Endothelial cell of umbilical vein (primary cell): Measurements from ENCODE around the gene SORCS3. TPM values are rescaled to one million over a fixed set of nuclear protein-coding genes. Genes with fewer than 3 reads are reported as not detected.

Source experiments
- BruUV-seq: library from RNA; stranded (reverse); fragments of 400-500 nt; replicated peaks from 2 replicates; lab custom pipeline; 2021; lab: Mats Ljungman, UMichigan
- CTCF ChIA-PET: fragments of 300-600, 350-600 bp; sonication (Branson Sonifier 250); formaldehyde crosslinking; loops from one replicate; lab custom pipeline; 2021; ENCODE audit warnings: antibody characterized with exemption, inconsistent platforms; lab: Charles Lee
- POLR2A ChIA-PET: fragments of 300-600, 350-600 bp; sonication (Branson Sonifier 250); formaldehyde crosslinking; loops from one replicate; lab custom pipeline; 2021; ENCODE audit warnings: antibody characterized with exemption, inconsistent platforms; lab: Charles Lee
- DNase-seq: peaks from one replicate; pipeline ENCODE4 v3.0.0-alpha.2; 2011; ENCODE audit warnings: low read depth, low spot score
- FAIRE-seq: peaks from 2 replicates; lab custom pipeline; 2011; peaks lifted over from hg19 to GRCh38; lab: Jason Lieb, UNC
- H2AFZ ChIP-seq: 2 replicates; pipeline ENCODE4 v1.6.0; 2012; ENCODE audit warnings: low read depth, low read length, control low read depth, inconsistent platforms
- H3K27ac ChIP-seq: 2 replicates; pipeline ENCODE4 v1.5.1; 2011; ENCODE audit warnings: low read depth, mild to moderate bottlenecking, control low read depth, low read length, moderate library complexity; ENCODE audit not compliant: insufficient read depth
- H3K27me3 ChIP-seq, 2 experiments: 2 replicates each; pipeline versions ENCODE4 v1.6.0 to v1.6.1; 2011; ENCODE audit warnings: low read length in 2 of 2, mixed read lengths in 1 of 2; ENCODE audit not compliant: control insufficient read depth in 2 of 2, insufficient read depth in 2 of 2
- H3K36me3 ChIP-seq, 2 experiments: 2 replicates in 1 of 2; 3 replicates in 1 of 2; pipeline ENCODE4 v1.5.1; 2011; ENCODE audit warnings: low read length in 2 of 2, mild to moderate bottlenecking in 1 of 2, moderate library complexity in 1 of 2; ENCODE audit not compliant: control insufficient read depth in 2 of 2, insufficient read depth in 2 of 2; ENCODE audit errors: extremely low read depth in 1 of 2
- H3K4me1 ChIP-seq: 3 replicates; pipeline ENCODE4 v1.5.1; 2011; ENCODE audit warnings: mild to moderate bottlenecking, low read length; ENCODE audit not compliant: control insufficient read depth, insufficient read depth; ENCODE audit errors: extremely low read depth
- H3K4me2 ChIP-seq: 2 replicates; pipeline ENCODE4 v1.6.1; 2011; ENCODE audit warnings: low read length, control low read depth, mixed read lengths; ENCODE audit not compliant: insufficient read depth
- H3K4me3 ChIP-seq, 3 experiments: fragments of 200-600 bp in 1 of 3; sonication (generic), shearing (Covaris generic) in 1 of 3; replicated peaks in 1 of 3; 2 replicates each; pipeline ENCODE4 v1.5.1; 2011 to 2016; ENCODE audit warnings: control low read depth in 3 of 3, low read length in 3 of 3, mild to moderate bottlenecking in 2 of 3, inconsistent platforms in 1 of 3, low read depth in 1 of 3, moderate library complexity in 1 of 3; ENCODE audit not compliant: insufficient read depth in 1 of 3
- H3K79me2 ChIP-seq: 2 replicates; pipeline ENCODE4 v1.6.0; 2012; ENCODE audit warnings: low read length, inconsistent platforms; ENCODE audit not compliant: control insufficient read depth, insufficient read depth
- H3K9ac ChIP-seq: replicated peaks from 2 replicates; pipeline ENCODE3; 2011; ENCODE audit warnings: low read length, control low read depth; ENCODE audit not compliant: insufficient read depth; ENCODE audit errors: extremely low read depth
- H3K9me1 ChIP-seq: replicated peaks from 3 replicates; pipeline ENCODE4 v1.6.0; 2011; ENCODE audit warnings: mild to moderate bottlenecking, low read length; ENCODE audit not compliant: control insufficient read depth, insufficient read depth; ENCODE audit errors: extremely low read depth
- H3K9me3 ChIP-seq: replicated peaks from 2 replicates; pipeline ENCODE4 v1.5.1; 2012; ENCODE audit warnings: low read length, inconsistent platforms; ENCODE audit not compliant: control insufficient read depth, insufficient read depth
- H4K20me1 ChIP-seq: replicated peaks from 2 replicates; pipeline ENCODE3; 2011; ENCODE audit warnings: mild to moderate bottlenecking, low read length; ENCODE audit not compliant: control insufficient read depth, insufficient read depth; ENCODE audit errors: extremely low read depth
- CTCF ChIP-seq, 2 donors: IDR thresholded peaks; 1 replicate in 1 of 2; 2 replicates in 1 of 2; pipeline ENCODE4 v1.5.1; 2011; ENCODE audit warnings: low read length in 2 of 2, mild to moderate bottlenecking in 2 of 2, moderate library complexity in 2 of 2, control low read depth in 1 of 2, inconsistent platforms in 1 of 2, low read depth in 1 of 2; ENCODE audit not compliant: insufficient read depth in 1 of 2; ENCODE audit errors: extremely low read depth in 1 of 2
- EZH2 ChIP-seq: IDR thresholded peaks from 2 replicates; pipeline ENCODE4 v1.6.1; 2012; ENCODE audit warnings: borderline replicate concordance, low read depth, mild to moderate bottlenecking, moderate library complexity, low read length, inconsistent platforms; ENCODE audit not compliant: severe bottlenecking
- FOS ChIP-seq: IDR thresholded peaks from 2 replicates; pipeline ENCODE4 v1.6.1; 2011; ENCODE audit warnings: mild to moderate bottlenecking, low read length, moderate library complexity, borderline replicate concordance; ENCODE audit not compliant: insufficient read depth
- GATA2 ChIP-seq: IDR thresholded peaks from 2 replicates; pipeline ENCODE4 v1.7.0; 2011; ENCODE audit warnings: low read depth, mild to moderate bottlenecking, moderate library complexity, mixed read lengths, low read length; ENCODE audit not compliant: insufficient read length, insufficient read depth
- JUN ChIP-seq: IDR thresholded peaks from 2 replicates; pipeline ENCODE4 v1.6.1; 2011; ENCODE audit warnings: borderline replicate concordance, low read depth; ENCODE audit not compliant: insufficient read length, insufficient read depth
- MYC ChIP-seq: IDR thresholded peaks from one replicate; pipeline ENCODE4 v1.6.1; 2011; ENCODE audit warnings: mild to moderate bottlenecking, low read depth, low read length
- POLR2A ChIP-seq: IDR thresholded peaks from 2 replicates; pipeline ENCODE4 v1.6.1; 2012; ENCODE audit warnings: low read depth, mild to moderate bottlenecking, control low read depth, low read length
- POLR2AphosphoS5 ChIP-seq: IDR thresholded peaks from 2 replicates; pipeline ENCODE4 v1.6.1; 2012; ENCODE audit warnings: low read depth, mild to moderate bottlenecking, control low read depth, low read length, moderate library complexity; ENCODE audit not compliant: insufficient read depth
- dilution Hi-C: fragments of 300-500 bp; cut with MboI; formaldehyde crosslinking; loops from one replicate; pipeline ENCODE4 v1.15.0; 2019; ENCODE audit warnings: low sequenced_read_pairs; ENCODE audit not compliant: extremely low pct_ligation_motif_present
- intact Hi-C: fragments of 100-400 bp; cut with micrococcal nuclease; formaldehyde crosslinking; loops from one replicate; pipeline ENCODE4 v1.10.0; 2022
- polyA plus RNA-seq, 4 experiments: library from polyadenylated mRNA; depleted of rRNA in 3 of 4; stranded (reverse) in 3 of 4; unstranded in 1 of 4; fragments of >200 nt; gene quantifications; 2 replicates each; pipeline versions ENCODE4 v1.2.1 to v1.2.3, GENCODE V29; 2011 to 2012; ENCODE audit warnings: missing spikeins in 1 of 4
- total RNA-seq: library from RNA; stranded (reverse); gene quantifications from 2 replicates; pipeline ENCODE4 v1.2.3, GENCODE V29; 2021
- TF ChIP-seq, protein P1 (sequence below): IDR thresholded peaks from 2 replicates; pipeline ENCODE4 v1.6.1; 2011; ENCODE audit not compliant: insufficient read depth, insufficient read length

Gene SORCS3
- total and polyA plus RNA-seq, 2 donors (not counting 3 experiments of a cell fraction or from before 2014, with no cell fraction given): not detected

DNA sequence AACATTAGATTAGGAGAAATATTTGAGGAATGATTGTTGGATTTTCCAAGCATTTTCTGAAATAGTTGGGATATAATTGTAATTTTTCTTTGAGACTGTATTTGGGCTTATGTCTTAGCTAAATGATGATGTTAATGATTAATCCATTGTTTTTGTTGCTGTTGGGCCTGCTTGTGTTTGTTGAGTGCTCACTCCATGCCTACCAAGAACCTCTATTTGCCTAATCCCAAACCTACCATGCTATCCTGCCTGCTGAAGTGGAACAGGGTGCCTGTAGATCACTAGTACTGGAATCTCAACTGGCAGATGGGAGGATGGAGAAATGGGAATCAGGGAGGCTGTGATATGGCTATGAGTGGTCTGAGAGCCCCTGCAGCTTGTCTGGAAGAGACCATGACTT, 565.5 kb downstream of the SORCS3 start:
- no peak overlapping the region for H3K4me2 ChIP-seq
- dilution Hi-C loops (no loop called here), intact Hi-C loops (no loop called here)
- no peak overlapping the region for H3K27ac ChIP-seq
- H3K9me3 ChIP-seq: peaks cover 5% of the 10 kb centered on the region
- no peaks in the 10 kb centered on the region for H3K27me3 ChIP-seq
- ChIA-PET CTCF (no interaction called here), POLR2A (no interaction called here)
- TF ChIP-seq, protein P1, sequence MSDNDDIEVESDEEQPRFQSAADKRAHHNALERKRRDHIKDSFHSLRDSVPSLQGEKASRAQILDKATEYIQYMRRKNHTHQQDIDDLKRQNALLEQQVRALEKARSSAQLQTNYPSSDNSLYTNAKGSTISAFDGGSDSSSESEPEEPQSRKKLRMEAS: no peak
- TF ChIP-seq POLR2A (no peak), GATA2 (no peak), FOS (no peak), JUN (no peak), MYC (no peak), POLR2AphosphoS5 (no peak), CTCF (IDR thresholded peaks at IDR 0.05; ENCODE audit: extremely low read depth in 1 of 2, insufficient read depth in 1 of 2, low read depth in 1 of 2, low read length in 2 of 2) (no peak), EZH2 (no peak)
- DNase-seq (no peak), FAIRE-seq (no peak)
- H3K9me1 ChIP-seq: no peaks in the 10 kb centered on the region
- no peak overlapping the region for H2AFZ ChIP-seq
- H3K36me3 ChIP-seq: no peaks in the 10 kb centered on the region
- BruUV-seq: no TSS peak
- H3K4me1 ChIP-seq: no peaks in the 10 kb centered on the region
- no peaks in the 10 kb centered on the region for H4K20me1 ChIP-seq
- no peaks in the 10 kb centered on the region for H3K79me2 ChIP-seq
- no peak overlapping the region for H3K9ac ChIP-seq
- H3K4me3 ChIP-seq: no peak overlapping the region
